HEK293 (cell line): ENCODE measurements around the gene STAG3.

ENCODE experiments used
- BCL11B ChIP-seq: fragments of 450-650 bp; formaldehyde crosslinking; IDR thresholded peaks from 2 replicates; pipeline ENCODE4 v1.5.1; 2016; ENCODE audit warnings: low read depth, missing biosample characterization, missing genetic modification characterization
- GLI4 ChIP-seq: fragments of 450-650 bp; formaldehyde crosslinking; IDR thresholded peaks from 2 replicates; pipeline ENCODE4 v1.5.1; 2016; ENCODE audit warnings: missing biosample characterization, missing genetic modification characterization
- KLF10 ChIP-seq: fragments of 450-650 bp; IDR thresholded peaks from 2 replicates; pipeline ENCODE4 v1.5.1; 2018; ENCODE audit warnings: missing biosample characterization, mild to moderate bottlenecking, missing genetic modification characterization
- TCF7L2 ChIP-seq: IDR thresholded peaks from 2 replicates; pipeline ENCODE4 v1.6.1; 2011; ENCODE audit warnings: low read depth, mild to moderate bottlenecking, inconsistent platforms, low read length, moderate library complexity, borderline replicate concordance
- YY1 ChIP-seq: fragments of 450-650 bp; formaldehyde crosslinking; IDR thresholded peaks from 2 replicates; pipeline ENCODE4 v1.5.1; 2018; ENCODE audit warnings: missing biosample characterization, missing genetic modification characterization
- ZBTB20 ChIP-seq: fragments of 450-650 bp; formaldehyde crosslinking; IDR thresholded peaks from 2 replicates; pipeline ENCODE4 v1.5.1; 2016; ENCODE audit warnings: missing biosample characterization, missing genetic modification characterization
- ZBTB7A ChIP-seq: fragments of 450-650 bp; formaldehyde crosslinking; IDR thresholded peaks from 2 replicates; pipeline ENCODE4 v1.5.1; 2016; ENCODE audit warnings: low read depth, missing biosample characterization, missing genetic modification characterization
- ZFP41 ChIP-seq: fragments of 450-650 bp; formaldehyde crosslinking; IDR thresholded peaks from 2 replicates; pipeline ENCODE4 v1.5.1; 2016; ENCODE audit warnings: missing biosample characterization, missing genetic modification characterization, borderline replicate concordance
- ZNF132 ChIP-seq: fragments of 450-650 bp; formaldehyde crosslinking; IDR thresholded peaks from 2 replicates; pipeline ENCODE4 v1.5.1; 2017; ENCODE audit warnings: missing biosample characterization, missing genetic modification characterization, borderline replicate concordance
- ZNF133 ChIP-seq: fragments of 450-650 bp; formaldehyde crosslinking; IDR thresholded peaks from 2 replicates; pipeline ENCODE4 v1.5.1; 2016; ENCODE audit warnings: missing biosample characterization, missing genetic modification characterization
- ZNF169 ChIP-seq: fragments of 450-650 bp; formaldehyde crosslinking; IDR thresholded peaks from 2 replicates; pipeline ENCODE4 v1.5.1; 2016; ENCODE audit warnings: missing biosample characterization, missing genetic modification characterization
- ZNF239 ChIP-seq: fragments of 450-650 bp; formaldehyde crosslinking; IDR thresholded peaks from 2 replicates; pipeline ENCODE4 v1.5.1; 2016; ENCODE audit warnings: missing biosample characterization, missing genetic modification characterization
- ZNF433 ChIP-seq: fragments of 450-650 bp; formaldehyde crosslinking; IDR thresholded peaks from 2 replicates; pipeline ENCODE4 v1.5.1; 2016; ENCODE audit warnings: missing biosample characterization, missing genetic modification characterization, low read depth
- ZNF48 ChIP-seq: fragments of 450-650 bp; formaldehyde crosslinking; IDR thresholded peaks from 2 replicates; pipeline ENCODE4 v1.5.1; 2016; ENCODE audit warnings: missing biosample characterization, missing genetic modification characterization
- ZNF549 ChIP-seq: fragments of 450-650 bp; IDR thresholded peaks from 2 replicates; pipeline ENCODE4 v1.5.1; 2018; ENCODE audit warnings: missing biosample characterization, missing genetic modification characterization, mild to moderate bottlenecking, inconsistent platforms, moderate library complexity
- ZNF660 ChIP-seq: fragments of 450-650 bp; IDR thresholded peaks from 2 replicates; pipeline ENCODE4 v1.5.1; 2018; ENCODE audit warnings: missing biosample characterization, mild to moderate bottlenecking, missing genetic modification characterization
- ZNF664 ChIP-seq: fragments of 450-650 bp; formaldehyde crosslinking; IDR thresholded peaks from 2 replicates; pipeline ENCODE4 v1.5.1; 2016; ENCODE audit warnings: missing biosample characterization, missing genetic modification characterization
- ZNF776 ChIP-seq: fragments of 450-650 bp; formaldehyde crosslinking; IDR thresholded peaks from 2 replicates; pipeline ENCODE4 v1.5.0; 2017; ENCODE audit warnings: missing biosample characterization, missing genetic modification characterization, borderline replicate concordance
- ZNF785 ChIP-seq: fragments of 450-650 bp; formaldehyde crosslinking; IDR thresholded peaks from 2 replicates; pipeline ENCODE4 v1.5.1; 2016; ENCODE audit warnings: missing biosample characterization, missing genetic modification characterization
- TF ChIP-seq, protein P1 (sequence below): fragments of 450-650 bp; formaldehyde crosslinking; IDR thresholded peaks from 2 replicates; pipeline ENCODE4 v1.5.1; 2016; ENCODE audit warnings: missing biosample characterization, missing genetic modification characterization, borderline replicate concordance
- TF ChIP-seq, protein P2 (sequence below): fragments of 450-650 bp; formaldehyde crosslinking; IDR thresholded peaks from 2 replicates; pipeline ENCODE4 v1.5.1; 2017; ENCODE audit warnings: missing biosample characterization, missing genetic modification characterization
- TF ChIP-seq, protein P3 (sequence below): IDR thresholded peaks from 2 replicates; pipeline ENCODE4 v1.6.1; 2011; ENCODE audit warnings: mild to moderate bottlenecking, low read depth, low read length, borderline replicate concordance
- TF ChIP-seq, protein P4 (sequence below): fragments of 450-650 bp; formaldehyde crosslinking; IDR thresholded peaks from 2 replicates; pipeline ENCODE4 v1.5.1; 2017; ENCODE audit warnings: missing biosample characterization, missing genetic modification characterization
- TF ChIP-seq, protein P5 (sequence below): fragments of 450-650 bp; formaldehyde crosslinking; IDR thresholded peaks from 2 replicates; pipeline ENCODE4 v1.5.1; 2016; ENCODE audit warnings: missing biosample characterization, missing genetic modification characterization
- TF ChIP-seq, protein P6 (sequence below): fragments of 450-650 bp; formaldehyde crosslinking; IDR thresholded peaks from 2 replicates; pipeline ENCODE4 v1.5.1; 2016; ENCODE audit warnings: missing biosample characterization, missing genetic modification characterization
- TF ChIP-seq, protein P7 (sequence below): fragments of 450-650 bp; formaldehyde crosslinking; IDR thresholded peaks from 2 replicates; pipeline ENCODE4 v1.5.1; 2017; ENCODE audit warnings: missing biosample characterization, missing genetic modification characterization

STAG3 gene

DNA sequence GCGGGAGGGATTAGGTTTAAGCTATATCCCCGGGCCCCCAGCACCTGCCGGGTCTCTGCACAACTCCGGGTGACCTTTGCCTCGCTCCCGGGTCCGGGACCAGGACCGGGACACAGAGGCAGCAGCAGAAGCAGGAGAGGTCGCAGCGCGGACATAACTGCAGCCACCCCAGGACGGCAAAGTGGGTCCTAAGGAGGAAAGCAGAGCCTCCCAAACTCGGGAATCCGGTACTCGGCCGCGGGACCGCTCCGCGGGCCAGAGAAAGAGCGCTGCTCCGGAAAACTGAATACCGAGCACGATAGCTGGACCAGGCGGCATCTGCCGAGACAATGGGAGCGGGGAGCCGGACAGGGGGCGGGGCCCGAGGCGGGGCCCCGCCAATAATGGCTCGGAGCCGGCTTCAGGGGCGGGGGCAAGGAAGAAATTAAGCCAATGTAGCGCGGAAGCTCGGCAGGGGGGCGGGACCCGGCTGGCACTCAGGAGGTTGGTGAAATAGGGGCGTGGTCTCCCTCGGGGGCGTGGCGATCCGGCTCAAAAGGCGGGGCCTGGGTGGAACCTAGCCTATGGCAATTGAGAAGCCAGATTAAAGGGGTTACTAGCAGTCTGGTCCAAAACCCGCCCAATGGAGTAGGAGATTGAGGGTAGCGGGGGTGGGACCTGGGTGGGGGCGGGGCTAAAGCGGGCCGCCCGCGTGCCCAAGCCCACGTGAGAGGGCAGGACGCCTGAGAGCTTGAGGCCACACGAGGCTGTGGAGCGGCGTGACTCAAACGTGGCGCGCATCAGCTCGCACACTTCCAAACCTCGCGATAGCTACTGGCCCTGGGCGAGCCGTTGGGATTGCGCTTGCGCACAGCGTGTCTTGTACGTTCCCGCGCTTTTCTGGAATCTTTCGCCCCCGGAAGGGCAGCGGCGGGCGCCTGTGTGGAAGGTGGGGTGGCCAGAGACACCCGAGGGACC is at the start of gene STAG3, which contains the start of gene GPC2 (continued):
- TF ChIP-seq ZFP41 (tag by site-specific recombination) (no peak), ZNF133 (no peak), ZBTB7A (tag by site-specific recombination) (no peak), YY1 (tag by site-specific recombination) (no peak), ZNF776 (tag by site-specific recombination) (no peak), BCL11B (no peak), ZNF664 (no peak), ZNF239 (no peak), KLF10 (tag by site-specific recombination) (no peak), GLI4 (tag by site-specific recombination) (no peak), ZNF433 (tag by site-specific recombination) (no peak), ZNF132 (tag by site-specific recombination) (no peak), ZNF169 (tag by site-specific recombination) (no peak), ZNF785 (no peak), TCF7L2 (no peak), ZNF660 (tag by site-specific recombination) (no peak), ZNF48 (no peak), ZNF549 (no peak), ZBTB20 (peak; percentile 85)
- TF ChIP-seq, protein P1, sequence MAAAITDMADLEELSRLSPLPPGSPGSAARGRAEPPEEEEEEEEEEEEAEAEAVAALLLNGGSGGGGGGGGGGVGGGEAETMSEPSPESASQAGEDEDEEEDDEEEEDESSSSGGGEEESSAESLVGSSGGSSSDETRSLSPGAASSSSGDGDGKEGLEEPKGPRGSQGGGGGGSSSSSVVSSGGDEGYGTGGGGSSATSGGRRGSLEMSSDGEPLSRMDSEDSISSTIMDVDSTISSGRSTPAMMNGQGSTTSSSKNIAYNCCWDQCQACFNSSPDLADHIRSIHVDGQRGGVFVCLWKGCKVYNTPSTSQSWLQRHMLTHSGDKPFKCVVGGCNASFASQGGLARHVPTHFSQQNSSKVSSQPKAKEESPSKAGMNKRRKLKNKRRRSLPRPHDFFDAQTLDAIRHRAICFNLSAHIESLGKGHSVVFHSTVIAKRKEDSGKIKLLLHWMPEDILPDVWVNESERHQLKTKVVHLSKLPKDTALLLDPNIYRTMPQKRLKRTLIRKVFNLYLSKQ (tag by site-specific recombination): no peak
- TF ChIP-seq, protein P2, sequence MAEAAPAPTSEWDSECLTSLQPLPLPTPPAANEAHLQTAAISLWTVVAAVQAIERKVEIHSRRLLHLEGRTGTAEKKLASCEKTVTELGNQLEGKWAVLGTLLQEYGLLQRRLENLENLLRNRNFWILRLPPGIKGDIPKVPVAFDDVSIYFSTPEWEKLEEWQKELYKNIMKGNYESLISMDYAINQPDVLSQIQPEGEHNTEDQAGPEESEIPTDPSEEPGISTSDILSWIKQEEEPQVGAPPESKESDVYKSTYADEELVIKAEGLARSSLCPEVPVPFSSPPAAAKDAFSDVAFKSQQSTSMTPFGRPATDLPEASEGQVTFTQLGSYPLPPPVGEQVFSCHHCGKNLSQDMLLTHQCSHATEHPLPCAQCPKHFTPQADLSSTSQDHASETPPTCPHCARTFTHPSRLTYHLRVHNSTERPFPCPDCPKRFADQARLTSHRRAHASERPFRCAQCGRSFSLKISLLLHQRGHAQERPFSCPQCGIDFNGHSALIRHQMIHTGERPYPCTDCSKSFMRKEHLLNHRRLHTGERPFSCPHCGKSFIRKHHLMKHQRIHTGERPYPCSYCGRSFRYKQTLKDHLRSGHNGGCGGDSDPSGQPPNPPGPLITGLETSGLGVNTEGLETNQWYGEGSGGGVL (tag by site-specific recombination): no peak
- TF ChIP-seq, protein P3, sequence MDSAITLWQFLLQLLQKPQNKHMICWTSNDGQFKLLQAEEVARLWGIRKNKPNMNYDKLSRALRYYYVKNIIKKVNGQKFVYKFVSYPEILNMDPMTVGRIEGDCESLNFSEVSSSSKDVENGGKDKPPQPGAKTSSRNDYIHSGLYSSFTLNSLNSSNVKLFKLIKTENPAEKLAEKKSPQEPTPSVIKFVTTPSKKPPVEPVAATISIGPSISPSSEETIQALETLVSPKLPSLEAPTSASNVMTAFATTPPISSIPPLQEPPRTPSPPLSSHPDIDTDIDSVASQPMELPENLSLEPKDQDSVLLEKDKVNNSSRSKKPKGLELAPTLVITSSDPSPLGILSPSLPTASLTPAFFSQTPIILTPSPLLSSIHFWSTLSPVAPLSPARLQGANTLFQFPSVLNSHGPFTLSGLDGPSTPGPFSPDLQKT: no peak
- TF ChIP-seq, protein P4, sequence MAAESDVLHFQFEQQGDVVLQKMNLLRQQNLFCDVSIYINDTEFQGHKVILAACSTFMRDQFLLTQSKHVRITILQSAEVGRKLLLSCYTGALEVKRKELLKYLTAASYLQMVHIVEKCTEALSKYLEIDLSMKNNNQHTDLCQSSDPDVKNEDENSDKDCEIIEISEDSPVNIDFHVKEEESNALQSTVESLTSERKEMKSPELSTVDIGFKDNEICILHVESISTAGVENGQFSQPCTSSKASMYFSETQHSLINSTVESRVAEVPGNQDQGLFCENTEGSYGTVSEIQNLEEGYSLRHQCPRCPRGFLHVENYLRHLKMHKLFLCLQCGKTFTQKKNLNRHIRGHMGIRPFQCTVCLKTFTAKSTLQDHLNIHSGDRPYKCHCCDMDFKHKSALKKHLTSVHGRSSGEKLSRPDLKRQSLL (tag by site-specific recombination): no peak
- TF ChIP-seq, protein P5, sequence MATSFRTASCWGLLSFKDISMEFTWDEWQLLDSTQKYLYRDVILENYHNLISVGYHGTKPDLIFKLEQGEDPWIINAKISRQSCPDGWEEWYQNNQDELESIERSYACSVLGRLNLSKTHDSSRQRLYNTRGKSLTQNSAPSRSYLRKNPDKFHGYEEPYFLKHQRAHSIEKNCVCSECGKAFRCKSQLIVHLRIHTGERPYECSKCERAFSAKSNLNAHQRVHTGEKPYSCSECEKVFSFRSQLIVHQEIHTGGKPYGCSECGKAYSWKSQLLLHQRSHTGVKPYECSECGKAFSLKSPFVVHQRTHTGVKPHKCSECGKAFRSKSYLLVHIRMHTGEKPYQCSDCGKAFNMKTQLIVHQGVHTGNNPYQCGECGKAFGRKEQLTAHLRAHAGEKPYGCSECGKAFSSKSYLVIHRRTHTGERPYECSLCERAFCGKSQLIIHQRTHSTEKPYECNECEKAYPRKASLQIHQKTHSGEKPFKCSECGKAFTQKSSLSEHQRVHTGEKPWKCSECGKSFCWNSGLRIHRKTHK (tag by site-specific recombination): no peak
- TF ChIP-seq, protein P6, sequence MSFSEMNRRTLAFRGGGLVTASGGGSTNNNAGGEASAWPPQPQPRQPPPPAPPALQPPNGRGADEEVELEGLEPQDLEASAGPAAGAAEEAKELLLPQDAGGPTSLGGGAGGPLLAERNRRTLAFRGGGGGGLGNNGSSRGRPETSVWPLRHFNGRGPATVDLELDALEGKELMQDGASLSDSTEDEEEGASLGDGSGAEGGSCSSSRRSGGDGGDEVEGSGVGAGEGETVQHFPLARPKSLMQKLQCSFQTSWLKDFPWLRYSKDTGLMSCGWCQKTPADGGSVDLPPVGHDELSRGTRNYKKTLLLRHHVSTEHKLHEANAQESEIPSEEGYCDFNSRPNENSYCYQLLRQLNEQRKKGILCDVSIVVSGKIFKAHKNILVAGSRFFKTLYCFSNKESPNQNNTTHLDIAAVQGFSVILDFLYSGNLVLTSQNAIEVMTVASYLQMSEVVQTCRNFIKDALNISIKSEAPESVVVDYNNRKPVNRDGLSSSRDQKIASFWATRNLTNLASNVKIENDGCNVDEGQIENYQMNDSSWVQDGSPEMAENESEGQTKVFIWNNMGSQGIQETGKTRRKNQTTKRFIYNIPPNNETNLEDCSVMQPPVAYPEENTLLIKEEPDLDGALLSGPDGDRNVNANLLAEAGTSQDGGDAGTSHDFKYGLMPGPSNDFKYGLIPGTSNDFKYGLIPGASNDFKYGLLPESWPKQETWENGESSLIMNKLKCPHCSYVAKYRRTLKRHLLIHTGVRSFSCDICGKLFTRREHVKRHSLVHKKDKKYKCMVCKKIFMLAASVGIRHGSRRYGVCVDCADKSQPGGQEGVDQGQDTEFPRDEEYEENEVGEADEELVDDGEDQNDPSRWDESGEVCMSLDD (tag by site-specific recombination): no peak
- TF ChIP-seq, protein P7, sequence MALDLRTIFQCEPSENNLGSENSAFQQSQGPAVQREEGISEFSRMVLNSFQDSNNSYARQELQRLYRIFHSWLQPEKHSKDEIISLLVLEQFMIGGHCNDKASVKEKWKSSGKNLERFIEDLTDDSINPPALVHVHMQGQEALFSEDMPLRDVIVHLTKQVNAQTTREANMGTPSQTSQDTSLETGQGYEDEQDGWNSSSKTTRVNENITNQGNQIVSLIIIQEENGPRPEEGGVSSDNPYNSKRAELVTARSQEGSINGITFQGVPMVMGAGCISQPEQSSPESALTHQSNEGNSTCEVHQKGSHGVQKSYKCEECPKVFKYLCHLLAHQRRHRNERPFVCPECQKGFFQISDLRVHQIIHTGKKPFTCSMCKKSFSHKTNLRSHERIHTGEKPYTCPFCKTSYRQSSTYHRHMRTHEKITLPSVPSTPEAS (tag by site-specific recombination): no peak
